Effector CD4-positive, alpha-beta T cell (primary cell): ENCODE results near the gene INSRR. TPM values are rescaled to one million over a fixed set of nuclear protein-coding genes. Genes with fewer than 3 reads are reported as not detected.

Source experiments
- DNase-seq: peaks from one replicate; pipeline ENCODE4 v3.0.0-alpha.2; 2020
- total RNA-seq: gene quantifications from one replicate; lab custom pipeline; 2026; lab: John Stamatoyannopoulos, UW

INSRR gene
- total RNA-seq = not detected

DNA sequence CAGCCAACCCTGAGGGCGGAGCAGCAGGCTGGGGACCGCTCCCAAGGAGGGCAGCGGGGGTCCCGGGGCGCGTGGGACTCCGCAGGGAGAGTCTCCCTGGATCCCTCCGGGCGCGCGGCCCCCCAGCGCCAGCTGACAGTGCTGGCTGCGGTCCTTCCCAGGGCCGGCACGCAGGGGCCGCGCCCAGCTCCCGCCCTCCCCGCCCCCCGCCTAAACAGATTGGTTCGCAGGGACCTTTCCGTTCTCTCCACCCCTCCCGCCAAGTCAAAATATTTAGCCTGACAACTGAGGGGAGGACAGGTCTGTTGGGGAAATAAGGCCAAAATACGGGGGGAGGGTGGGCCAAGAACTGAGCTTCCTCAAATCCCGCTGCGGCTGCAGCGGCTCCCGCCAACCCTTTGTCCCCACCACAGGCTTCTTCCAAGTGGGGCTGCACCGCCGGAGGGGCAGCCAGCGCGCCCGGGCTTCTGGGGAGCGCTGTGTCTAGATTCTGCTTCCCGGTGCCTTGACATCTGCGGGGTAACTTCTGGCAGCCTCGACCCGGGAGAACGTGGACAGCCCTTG lies at the start of gene INSRR:
INSRR (minus strand) TSS at position 159 of the 564 bp plus-strand sequence. CDS start 496 bp downstream, outside the sequence.
- DNase-seq = no peak

DNA sequence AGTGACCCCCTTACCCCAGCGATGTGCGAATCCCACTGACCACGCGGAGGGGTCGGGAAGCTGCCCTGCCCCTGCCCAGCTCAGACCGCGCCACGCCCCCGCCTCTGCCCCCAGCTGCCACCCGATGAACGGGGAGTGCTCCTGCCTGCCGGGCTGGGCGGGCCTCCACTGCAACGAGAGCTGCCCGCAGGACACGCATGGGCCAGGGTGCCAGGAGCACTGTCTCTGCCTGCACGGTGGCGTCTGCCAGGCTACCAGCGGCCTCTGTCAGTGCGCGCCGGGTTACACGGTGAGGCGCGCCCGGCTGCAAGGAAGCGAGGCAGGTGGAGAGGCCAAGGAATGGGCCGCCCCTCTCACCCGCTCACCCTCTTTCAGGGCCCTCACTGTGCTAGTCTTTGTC lies 49.6 kb upstream of the INSRR start:
- no peak for DNase-seq

DNA sequence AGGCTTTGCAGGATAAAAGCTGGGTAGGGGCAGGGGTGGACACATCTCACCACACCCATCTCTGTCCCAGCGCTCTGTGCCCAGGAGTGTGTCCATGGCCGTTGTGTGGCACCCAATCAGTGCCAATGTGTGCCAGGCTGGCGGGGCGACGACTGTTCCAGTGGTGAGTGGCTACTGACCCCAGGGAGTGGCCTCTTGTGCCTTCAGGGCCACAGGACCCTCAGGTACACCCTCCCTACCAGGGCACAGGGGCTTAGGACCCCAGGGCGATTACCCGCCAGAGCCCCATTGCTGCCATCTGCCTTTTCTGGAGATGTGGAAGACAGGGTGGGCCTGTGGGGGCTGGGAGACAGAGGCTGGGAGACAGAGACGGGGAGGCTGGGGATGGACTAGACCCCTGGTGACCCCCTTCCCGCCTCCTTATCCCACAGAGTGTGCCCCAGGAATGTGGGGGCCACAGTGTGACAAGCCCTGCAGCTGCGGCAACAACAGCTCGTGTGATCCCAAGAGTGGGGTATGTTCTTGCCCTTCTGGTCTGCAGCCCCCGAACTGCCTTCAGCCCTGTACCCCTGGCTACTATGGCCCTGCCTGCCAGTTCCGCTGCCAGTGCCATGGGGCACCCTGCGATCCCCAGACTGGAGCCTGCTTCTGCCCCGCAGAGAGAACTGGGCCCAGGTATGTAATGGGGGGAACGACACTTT lies 47.4 kb upstream of the INSRR start:
- DNase-seq = no peak

DNA sequence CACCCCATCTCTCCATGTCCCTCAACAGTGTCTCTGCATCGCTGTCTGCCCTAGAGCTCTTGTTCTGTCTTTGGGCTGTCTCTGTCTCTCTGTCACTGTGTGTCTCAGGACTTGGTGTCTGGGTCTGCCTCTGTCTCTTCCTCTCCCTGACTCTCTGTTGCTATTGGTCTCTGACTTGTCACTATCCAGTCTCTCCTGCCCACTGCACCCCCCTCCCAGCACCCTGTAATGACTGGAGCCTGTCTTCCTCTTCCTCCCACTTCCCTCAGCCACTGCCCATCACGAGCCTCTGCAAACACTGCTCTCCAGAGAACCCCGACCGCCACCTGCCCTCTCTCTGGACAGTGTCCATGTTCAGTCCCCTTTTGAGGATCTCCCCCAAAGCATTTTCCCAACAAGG lies 46.7 kb upstream of the INSRR start:
- DNase-seq = no peak

DNA sequence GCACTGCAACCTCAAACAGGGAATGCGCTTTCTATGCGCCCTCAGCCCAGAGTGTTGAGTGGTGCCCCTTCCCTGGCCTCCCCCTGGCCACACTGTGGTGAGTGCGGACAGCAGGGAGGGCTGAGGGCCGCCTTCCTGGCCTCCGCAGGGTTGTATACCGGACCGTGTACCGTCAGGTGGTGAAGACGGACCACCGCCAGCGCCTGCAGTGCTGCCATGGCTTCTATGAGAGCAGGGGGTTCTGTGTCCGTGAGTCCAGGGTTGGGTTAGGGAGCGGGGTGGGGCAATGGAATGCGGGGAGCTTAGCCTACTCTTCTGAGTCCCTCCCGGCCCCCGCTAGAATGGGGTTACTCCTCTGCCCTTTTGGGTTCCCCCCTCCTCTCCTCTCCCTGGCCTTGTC lies 46.3 kb upstream of the INSRR start:
- no peak for DNase-seq

DNA sequence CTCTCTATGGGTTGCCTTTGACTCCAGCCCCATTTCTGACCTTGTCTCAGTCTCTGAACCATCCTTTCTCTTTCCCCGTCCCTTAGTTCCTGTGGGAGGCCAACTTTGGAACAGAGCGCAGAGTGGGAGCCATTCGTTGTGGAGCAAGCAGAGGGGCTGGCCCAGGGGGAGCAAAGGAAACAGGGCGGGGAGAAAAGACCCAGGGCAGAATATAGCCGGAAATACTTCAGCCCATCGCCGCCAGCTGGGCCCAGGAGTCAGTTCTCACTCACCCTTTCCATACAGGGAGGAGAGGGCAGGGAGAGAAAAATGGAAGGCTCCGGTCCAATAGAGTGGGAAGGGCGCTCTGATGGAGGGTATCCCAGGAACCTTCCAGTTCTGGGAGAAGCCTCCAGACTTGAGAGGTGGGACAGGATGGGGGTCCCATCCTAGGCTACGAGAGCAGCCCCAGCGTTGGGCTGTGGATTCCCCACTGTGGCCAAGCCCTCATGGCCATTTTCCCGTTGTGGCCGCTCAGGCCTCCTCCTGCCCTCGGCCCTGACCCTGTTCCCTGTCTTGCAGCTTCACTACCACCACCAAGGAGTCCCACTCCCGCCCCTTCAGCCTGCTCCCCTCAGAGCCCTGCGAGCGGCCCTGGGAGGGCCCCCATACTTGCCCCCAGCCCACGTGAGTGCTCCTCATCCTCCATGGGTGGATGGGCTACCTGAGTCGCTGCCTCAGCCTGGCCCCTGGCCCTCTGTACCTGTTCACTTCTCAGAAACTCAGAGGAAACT lies 45.5 kb upstream of the INSRR start:
- DNase-seq = no peak

DNA sequence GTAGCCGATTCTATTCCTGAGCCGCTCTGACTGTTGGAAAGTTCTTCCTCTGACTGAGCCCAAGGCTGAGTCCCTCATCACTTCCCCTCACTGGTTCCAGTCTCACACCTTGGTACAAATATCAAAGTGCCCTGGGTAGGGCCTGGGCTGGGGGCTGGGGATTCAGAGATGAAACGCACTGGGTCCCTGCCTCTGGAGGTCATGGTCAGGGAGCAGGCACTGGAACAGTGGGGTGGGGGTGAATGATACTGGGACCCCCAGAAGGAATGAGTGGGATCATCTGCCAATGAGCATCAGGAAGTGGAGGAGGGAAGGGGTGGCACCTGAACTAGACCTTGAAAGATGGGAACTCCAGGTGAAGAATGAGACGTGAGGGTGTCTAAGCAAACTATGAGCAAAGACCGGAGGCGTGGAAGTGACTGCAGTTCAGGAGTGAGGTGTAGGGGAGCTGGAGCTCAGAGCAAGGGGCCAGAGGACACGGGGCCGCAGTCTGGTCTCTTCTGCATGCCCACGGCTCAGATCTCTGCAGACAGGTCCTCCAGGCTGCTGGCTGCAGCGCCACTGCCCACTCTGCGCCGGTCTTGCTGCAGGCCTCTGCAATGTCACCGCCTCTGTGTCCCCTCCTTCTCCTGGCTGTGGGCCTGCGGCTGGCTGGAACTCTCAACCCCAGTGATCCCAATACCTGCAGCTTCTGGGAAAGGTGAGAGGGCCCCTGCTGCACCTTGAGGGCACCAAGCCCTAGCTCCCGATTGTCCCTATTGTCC lies 44.6 kb upstream of the INSRR start:
- DNase-seq = no peak

DNA sequence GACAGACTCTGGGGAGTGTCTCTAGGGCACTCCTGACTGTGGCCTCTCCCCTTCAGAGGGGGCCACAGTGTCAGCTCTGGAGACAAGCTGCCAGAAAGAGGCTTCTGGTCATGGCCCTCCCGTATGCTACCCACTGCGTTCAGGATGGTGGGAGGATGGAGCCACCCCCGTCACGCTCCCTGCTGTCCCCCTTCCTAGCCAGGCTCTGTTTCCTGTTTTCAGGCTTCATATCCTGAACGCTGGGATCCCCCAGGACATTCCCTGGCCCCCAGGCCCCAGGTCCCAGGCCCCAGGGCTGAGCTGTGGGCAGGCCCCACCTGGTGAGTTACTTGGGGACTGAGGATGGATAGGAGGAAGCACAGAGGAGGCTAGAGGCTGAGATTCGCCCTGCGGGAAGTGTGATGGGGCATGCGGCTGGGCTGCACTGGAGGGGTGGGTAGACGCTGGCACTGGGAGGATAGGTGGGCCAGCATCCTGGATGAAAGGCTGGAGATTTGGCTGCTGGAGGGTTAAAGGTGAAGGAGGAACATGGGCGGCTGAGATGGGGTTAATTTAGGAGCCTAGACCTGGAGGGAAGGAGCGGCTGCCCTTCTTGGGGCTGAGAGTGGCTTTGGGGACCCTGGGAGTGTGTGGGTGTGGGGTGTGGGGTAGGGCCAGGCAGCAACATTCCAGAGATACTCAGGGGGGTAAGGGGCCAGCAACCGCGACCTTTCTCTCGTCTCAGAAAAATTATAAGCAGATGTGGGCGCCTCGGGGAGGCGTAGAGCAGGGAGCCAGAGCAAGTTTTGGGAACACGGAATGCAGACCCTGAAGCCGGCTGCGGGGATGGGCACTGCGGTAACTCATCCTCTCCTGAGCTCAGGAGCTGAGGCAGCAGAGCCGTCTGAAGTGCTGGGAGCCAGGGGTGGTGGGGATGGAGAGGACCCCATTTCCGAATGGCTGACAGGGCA lies 43.3 kb upstream of the INSRR start:
- DNase-seq = no peak

DNA sequence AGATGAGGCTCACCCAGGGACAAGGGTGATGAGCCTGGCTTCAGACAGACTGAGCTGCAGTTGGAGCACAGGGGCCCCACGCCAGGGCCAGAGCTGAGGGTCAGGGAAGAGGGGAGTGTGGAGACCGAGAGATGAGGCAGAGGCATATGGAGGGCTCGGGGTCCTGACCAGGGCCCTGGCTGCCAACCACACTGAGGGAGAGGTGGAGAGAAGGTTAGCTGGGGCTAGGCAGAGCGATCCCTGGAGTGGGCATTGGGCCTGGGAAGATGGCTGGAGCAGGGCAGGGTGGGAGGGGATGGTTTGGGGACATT lies 42.6 kb upstream of the INSRR start:
- DNase-seq = no peak

DNA sequence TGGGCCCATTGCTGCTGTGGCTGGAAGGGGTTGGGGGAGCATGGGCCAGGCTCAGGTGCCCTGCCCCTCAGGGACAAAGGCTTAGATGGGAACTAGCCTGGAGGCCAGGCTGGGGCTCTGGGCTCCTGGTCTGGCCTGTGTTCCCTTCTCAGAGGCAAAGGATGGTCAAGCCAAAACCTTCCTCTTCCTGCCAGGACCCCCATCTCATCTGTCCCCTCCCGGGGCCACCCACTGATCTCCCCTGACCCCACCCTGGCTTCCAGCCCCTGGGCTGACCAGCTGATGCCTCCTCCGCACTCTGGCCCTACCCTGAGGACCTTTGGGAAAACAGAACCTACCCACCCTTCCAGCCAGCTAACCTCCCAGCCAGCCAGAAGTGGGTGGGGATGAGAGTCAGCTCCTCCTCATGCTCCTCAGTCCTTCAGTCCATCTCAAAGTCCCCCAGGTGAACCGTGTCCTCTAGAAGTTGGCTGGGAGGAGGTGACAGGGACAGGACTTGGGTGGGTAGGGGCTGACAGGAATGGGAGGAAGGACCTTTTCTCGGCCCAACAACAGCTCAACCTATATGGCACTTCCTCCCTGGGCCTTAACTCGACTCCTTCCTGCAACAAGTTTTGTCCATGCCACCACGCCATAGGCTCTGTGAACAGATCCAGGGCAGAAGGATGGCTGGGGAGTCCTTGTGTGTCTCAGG lies 42.1 kb upstream of the INSRR start:
- no peak for DNase-seq

DNA sequence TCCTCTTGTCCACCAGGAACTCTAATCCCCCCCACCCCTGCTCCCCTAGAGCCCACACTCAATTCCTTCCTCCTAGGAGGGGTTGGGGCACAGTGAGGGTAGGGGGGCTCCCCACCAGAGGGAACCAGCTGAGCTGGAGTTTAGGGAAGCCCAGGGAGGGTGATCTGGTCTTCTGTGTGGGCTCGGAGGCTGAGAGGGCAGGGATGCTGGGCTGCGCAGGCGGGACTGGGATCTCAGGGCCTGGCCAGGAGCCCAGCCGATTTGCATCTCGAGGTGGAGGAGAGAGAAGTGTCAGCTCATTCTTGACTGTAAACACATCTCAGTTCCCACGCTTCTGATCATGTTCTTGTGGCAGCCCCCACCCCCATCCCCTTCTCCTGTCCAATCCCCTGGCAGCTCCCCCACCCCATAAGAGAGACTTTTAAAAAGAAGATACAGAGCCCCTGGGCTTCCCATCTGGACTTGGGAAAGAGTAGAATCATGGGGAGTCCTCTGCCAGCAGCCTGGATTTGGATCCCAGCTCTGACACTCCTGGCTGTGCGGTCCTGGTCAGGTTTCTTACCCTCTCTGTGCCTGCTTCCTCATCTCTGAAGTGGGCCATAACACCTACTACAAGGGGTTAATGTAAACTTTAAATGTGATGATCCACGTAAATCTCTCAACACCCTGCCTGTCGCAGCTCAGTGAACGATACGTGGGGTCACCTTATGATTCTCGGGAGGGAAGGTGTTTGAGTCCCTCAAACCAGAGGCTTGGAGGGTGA lies 41.2 kb upstream of the INSRR start:
- DNase-seq = no peak

DNA sequence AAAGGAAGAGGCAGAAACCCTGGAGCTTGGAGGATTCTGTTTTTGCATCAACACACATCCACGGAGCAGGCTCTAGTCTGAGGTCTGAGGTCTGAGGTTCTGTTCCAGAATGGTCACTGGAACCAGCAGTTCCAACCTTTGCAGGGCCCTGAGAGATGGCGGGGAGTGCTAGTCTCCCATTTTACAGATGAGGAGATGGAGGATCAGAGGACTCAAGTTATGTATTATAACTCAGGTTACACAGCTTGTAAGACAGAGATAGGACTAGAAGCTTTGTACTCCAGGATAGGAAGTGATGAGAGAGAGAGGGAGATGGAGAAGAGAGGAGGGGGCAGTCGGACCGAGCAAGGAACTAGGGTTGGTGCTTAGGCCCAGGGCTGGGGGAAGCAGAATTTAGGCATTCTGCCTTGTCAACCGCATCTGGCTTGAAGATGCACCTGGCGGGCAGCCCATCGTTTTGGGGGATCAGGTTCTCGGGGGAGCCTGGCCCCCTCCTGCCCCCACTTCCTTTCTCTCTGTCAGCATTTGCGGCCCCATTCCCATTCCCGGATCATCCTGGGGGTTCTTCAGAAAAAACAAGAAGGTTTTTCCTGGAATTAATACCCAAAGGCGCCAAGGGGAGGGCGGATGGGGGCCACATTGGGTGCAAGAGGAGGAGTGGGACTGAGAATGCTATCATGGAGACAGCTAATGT lies 40.2 kb upstream of the INSRR start:
- DNase-seq = no peak

DNA sequence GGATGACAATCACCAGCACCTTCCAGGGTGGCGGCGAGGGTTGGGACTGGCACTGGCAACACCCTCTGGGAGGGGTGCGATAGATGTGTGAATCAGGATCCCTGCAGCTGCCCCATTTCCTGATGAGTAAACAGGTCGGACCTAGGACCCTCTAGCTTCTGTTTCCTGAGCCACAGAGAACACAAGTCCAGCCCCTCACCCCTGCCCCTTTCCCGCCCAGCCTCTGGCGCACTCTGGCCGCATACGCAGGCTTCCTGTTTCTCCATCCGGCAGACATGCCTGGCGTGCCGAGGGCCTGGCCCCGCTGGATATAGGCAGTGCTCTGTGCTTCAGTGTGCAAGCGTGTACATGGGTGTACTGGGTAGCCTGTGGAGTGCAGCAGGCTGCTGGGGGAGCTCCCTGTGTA lies 39.2 kb upstream of the INSRR start:
- no peak for DNase-seq

DNA sequence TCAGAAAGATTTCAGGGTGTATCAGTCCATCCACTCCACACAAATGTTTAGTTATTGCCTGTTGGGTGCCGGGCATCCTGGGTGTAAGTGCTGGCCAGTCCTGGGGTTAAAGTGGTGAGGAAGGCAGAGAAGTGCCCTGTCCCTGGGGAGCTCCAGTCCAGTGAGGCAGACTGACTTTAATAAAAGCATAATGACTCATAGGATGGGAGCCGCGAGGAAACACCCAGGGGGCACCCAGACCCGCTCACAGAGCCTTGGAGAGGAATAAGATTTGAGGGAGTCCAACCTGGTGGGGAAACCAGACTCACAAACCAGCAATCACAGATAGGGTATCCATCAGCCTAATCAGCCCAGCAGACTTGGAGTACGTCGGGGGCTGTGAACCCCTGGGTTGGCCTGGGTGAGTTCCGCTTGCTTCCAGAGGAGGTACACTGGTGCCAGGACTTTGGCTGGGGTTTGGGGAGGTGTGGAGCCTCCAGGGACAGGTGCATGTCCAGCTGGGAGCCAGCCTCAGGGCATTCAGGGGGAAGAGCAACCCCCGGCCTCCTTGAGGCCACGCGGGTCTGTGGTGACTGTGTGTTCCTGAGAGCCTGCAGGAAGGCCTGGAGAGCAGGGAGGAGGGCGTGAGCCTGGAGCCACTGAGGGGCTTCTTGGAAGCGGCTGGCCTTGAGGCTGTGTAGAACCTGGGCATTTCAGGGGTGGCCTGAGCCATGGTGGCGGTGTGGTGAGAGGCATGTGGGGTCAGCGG lies 38.3 kb upstream of the INSRR start:
- DNase-seq = no peak

DNA sequence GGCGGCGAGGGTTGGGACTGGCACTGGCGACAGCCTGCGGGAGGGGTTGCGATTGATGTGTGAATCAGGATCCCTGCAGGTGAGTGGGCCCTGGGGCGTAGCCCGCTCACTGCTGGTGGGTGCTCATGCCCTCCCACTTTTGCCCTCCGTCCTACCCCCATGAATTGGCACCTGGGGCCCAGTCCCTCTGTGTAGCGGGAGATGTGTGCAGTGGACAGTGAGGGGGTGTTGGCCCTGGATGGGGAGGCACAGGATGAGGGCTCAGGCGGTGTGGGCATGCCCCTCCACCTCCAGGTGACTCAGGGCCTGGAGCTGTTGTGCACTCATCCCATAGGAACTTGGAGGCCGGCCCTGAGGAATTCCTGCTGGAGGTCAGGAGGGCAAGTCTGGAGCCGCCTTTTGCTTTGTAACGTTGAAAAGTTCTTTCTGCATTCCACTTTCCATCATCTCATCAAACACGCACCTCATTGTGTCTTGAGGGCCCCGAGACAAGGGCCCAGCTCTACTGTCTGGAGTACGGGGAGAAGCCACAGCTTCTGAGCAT lies 37.6 kb upstream of the INSRR start:
- no peak for DNase-seq

DNA sequence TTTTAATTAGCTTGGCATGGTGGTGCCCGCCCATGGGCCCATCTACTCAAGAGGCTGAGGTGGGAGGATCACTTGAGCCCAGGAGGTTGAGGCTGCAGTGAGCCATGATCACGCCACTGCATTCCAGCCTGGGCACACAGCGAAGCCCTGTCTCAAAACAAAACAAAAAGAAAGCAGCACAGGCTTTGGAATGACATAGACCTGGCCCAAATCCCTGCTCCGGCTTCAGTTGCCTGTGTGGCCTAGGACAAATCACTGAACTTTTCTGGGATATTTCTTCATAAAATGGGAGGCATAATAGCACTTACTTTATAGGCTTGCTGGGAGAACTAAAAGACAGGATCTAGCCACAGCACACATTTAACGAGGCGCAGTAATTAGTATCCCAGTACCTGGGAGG lies 37.0 kb upstream of the INSRR start:
- no peak for DNase-seq

DNA sequence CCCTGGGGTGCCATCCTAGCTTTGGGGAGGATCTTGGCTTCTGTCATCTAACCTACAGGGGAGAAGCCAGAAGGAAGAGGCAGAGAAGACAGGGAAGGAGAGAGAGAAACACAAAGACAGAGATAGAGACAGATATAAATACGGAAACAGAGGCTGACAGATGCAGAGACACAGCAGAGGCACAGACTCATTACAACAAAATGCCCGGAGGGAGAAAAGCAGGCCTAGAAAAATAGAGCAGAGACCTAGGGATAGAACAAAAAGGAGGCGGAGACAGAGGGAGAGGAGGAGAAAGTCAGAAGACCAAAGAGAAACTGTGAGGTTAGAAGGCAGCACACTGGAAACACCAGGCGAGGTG lies 36.5 kb upstream of the INSRR start:
- no peak for DNase-seq

DNA sequence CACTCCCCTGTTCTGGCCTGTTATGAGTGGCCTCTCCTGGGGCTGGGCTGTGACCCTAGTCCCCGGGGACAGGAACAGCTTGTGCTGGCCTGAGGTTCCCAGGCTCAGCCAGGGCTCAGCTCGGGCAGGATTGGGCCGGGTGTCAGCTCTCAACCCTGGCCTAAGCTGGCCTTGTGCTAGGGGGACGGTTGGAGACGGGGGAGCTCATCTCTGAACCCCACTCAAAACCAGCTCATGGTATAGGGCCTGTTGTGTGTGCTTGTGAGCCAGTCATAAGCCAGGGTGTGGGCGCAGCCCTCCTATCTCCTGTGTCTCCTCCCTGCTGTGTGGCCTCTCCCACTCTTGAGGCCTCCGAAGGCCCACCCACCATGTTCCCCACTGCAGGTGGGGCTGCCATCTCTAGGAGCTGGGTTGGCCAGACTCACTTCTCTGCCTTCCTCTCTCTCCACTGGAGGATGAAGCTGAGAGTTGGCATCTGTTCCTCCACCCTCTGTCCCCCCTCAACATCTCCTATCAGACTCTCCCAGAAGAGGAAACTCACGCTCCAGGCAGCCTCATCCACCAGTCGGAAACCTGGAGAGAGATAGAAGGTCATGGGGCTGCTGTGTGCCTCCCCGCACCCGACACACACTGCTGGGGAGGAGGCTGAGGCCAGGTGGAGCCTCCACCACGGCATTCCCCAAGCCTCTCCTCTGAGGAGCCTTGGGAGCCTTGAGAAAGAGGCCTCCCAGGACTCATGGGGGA lies 36.0 kb upstream of the INSRR start:
- DNase-seq = no peak

DNA sequence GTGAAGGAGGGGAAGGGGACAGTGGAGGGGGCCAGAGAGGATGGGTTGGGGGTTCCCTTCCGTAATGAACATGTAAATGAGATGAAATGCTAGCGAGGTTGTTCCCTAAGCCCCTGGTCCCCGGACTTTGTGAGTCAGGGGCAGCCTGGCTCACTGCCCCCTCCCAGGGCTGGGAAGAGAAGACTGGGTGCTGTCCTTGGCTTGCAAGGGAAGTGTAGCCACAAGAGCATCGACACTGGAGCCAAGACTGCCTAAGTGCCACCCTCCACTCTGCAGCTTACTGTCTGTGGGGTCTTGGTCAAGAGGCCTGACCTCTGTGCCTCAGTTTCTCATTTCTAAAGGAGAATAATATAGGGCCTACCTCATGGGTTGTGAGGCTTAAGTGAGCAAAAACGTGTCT lies 35.1 kb upstream of the INSRR start:
- DNase-seq = no peak
